Activated T-cell treated with anti-CD3 and anti-CD28 coated beads, Interleukin-2, amount 50 U/mL, for 72 hours (primary cell): ENCODE results near the gene SOWAHA. TPM values are rescaled to one million over a fixed set of nuclear protein-coding genes. Genes with fewer than 3 reads are reported as not detected.
"Not testable (repeated sequence)": the region's sequence is repeated elsewhere in the genome, so short reads cannot be mapped to it uniquely, and the experiment has no call there.

Experiments used
- ATAC-seq, 2 donors: fragments of 150-1000 bp; cut with Tn5 transposase; replicated peaks in 1 of 2; 2 replicates each; pipeline ENCODE4 v1.10.0; 2021; ENCODE audit warnings: moderate library complexity in 2 of 2, mild to moderate bottlenecking in 1 of 2
- DNase-seq, 2 donors: peaks; one replicate each; pipeline ENCODE4 v3.0.0; 2021 to 2022; ENCODE audit warnings: mixed read lengths in 1 of 2
- H3K27ac Mint-ChIP-seq: one replicate; pipeline ENCODE4 v1.8.0; 2022; ENCODE audit warnings: mild to moderate bottlenecking, moderate library complexity, mixed read lengths
- H3K27me3 Mint-ChIP-seq: one replicate; pipeline ENCODE4 v1.8.0; 2022; ENCODE audit warnings: low read depth, mixed read lengths
- H3K36me3 Mint-ChIP-seq, 2 donors: one replicate each; pipeline ENCODE4 v1.8.0; 2022; ENCODE audit warnings: mixed read lengths in 2 of 2, mild to moderate bottlenecking in 1 of 2; ENCODE audit not compliant: insufficient read depth in 2 of 2
- H3K4me1 Mint-ChIP-seq: one replicate; pipeline ENCODE4 v1.8.0; 2022; ENCODE audit warnings: low read depth, mixed read lengths
- H3K4me3 Mint-ChIP-seq, 2 donors: one replicate each; pipeline ENCODE4 v1.8.0; 2022; ENCODE audit warnings: mild to moderate bottlenecking in 2 of 2, mixed read lengths in 2 of 2, moderate library complexity in 2 of 2
- H3K9me3 Mint-ChIP-seq, 2 donors: one replicate each; pipeline ENCODE4 v1.8.0; 2022; ENCODE audit warnings: mixed read lengths in 2 of 2
- total RNA-seq, 2 donors: library from RNA; stranded (reverse); gene quantifications; one replicate each; pipeline ENCODE4 v1.2.3, GENCODE V29; 2022

The SOWAHA gene
- total RNA-seq, 2 donors from 2014 or later: not detected

DNA sequence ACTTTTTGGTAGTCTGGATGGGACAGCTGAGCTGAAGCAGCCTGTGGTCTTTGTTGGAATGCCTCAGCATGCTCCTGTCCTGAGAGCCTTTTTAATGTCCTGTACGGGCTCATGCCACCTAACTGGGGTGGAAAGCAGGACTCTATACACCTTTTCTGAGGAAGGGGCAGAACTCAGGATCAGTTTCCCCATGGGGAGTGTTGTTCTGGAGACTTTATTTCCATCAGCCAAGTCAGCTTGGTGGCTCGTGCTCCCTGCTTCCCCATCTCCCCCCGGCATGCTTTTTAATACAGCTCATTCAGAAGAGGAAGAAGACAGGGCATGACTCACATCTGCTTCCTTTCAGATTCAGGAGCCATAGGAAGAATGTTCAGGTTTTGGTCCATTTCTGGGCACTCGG is 31.0 kb upstream of the SOWAHA start:
- no peaks in the 10 kb centered on the region for H3K9me3 Mint-ChIP-seq
- H3K4me3 Mint-ChIP-seq: no peak overlapping the region
- no peak for DNase-seq
- H3K27me3 Mint-ChIP-seq: peaks cover 70% of the 10 kb centered on the region
- H3K36me3 Mint-ChIP-seq: peaks cover 0 to 2% of the 10 kb centered on the region in 2 donors
- no peak for ATAC-seq
- H3K27ac Mint-ChIP-seq: no peak overlapping the region
- peaks cover 5% of the 10 kb centered on the region for H3K4me1 Mint-ChIP-seq

GRCh38 chr5:132785365-132785764 is 27.7 kb upstream of the SOWAHA start:
- no peaks in the 10 kb centered on the region for H3K4me1 Mint-ChIP-seq
- DNase-seq (no peak), ATAC-seq (no peak)
- H3K9me3 Mint-ChIP-seq: no peaks in the 10 kb centered on the region
- no peak overlapping the region for H3K27ac Mint-ChIP-seq
- H3K27me3 Mint-ChIP-seq: peaks cover 45% of the 10 kb centered on the region
- no peaks in the 10 kb centered on the region for H3K36me3 Mint-ChIP-seq
- no peak overlapping the region for H3K4me3 Mint-ChIP-seq

DNA sequence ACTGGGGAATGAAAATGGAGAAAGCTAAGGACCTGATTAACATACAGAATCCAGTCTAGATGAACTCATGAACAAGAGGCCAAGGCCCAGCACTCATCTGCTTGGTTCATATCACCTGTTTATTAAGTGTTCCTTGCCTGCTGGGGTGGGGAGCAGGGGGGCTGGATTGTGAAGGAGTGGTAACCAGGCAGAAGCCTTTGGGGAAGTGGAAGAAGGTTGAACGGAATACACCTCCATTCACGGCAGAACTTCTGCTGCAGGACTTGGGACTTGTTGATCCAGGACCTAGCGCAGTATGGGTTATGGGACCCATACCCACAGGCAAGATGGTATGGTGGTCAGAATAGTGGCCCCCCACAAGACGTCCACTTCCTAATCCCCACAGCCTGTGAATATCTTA is 27.2 kb upstream of the SOWAHA start:
- ATAC-seq (no peak), DNase-seq (no peak)
- no peaks in the 10 kb centered on the region for H3K4me1 Mint-ChIP-seq
- peaks cover 44% of the 10 kb centered on the region for H3K27me3 Mint-ChIP-seq
- no peak overlapping the region for H3K27ac Mint-ChIP-seq
- no peaks in the 10 kb centered on the region for H3K36me3 Mint-ChIP-seq
- H3K4me3 Mint-ChIP-seq: no peak overlapping the region
- H3K9me3 Mint-ChIP-seq: no peaks in the 10 kb centered on the region

DNA sequence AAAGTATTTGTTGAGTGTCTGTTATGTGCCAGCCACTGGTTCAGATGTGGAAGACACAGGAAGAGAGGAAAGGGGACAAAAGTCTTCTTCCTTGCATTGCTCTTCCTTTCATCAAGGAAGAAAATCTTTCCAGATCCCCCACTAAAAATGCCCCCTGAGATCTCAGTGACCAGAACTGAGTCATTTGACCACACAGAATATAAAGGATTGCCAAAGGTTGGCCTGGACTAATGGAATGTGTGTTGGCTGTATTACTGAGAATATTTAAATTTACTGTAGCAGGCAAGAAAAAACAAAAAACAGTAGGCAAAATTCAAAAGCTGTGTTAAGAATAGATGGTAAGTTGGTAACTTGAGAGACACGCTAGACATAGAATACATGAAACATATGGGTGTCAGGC is 26.0 kb upstream of the SOWAHA start:
- Mint-ChIP-seq H3K9me3 (no peaks in the 10 kb centered on the region), H3K27ac (no peak overlapping the region), H3K4me3 (no peak overlapping the region), H3K36me3 (no peaks in the 10 kb centered on the region), H3K4me1 (no peaks in the 10 kb centered on the region), H3K27me3 (peaks cover 36% of the 10 kb centered on the region)
- no peak for ATAC-seq
- no peak for DNase-seq

DNA sequence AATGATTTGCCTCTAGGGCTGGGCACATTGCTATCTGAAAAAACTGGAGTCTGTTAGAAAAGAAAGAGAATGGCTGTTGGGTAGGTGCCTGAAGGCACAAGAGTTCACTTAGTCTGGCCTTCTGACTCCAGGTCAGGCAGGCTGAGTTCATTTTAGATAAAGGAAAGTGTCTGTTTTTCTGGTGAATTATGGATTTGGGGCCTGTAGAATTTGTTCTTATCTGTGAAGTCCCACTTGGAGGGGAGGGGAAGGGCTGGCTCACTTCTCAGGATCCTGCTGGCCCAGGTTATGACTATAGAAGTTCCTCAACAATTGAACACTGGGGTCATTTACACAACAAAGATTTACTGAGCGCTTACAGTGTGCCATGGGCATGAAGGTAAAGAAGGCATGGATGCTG is 24.6 kb upstream of the SOWAHA start:
- Mint-ChIP-seq H3K27ac (no peak overlapping the region), H3K4me1 (no peaks in the 10 kb centered on the region), H3K36me3 (no peaks in the 10 kb centered on the region), H3K27me3 (peaks cover 38% of the 10 kb centered on the region), H3K9me3 (no peaks in the 10 kb centered on the region), H3K4me3 (no peak overlapping the region)
- DNase-seq (no peak), ATAC-seq (no peak)

- Mint-ChIP-seq H3K4me3 (no peak overlapping the region), H3K4me1 (no peaks in the 10 kb centered on the region), H3K9me3 (no peaks in the 10 kb centered on the region), H3K36me3 (no peaks in the 10 kb centered on the region), H3K27me3 (peaks cover 38% of the 10 kb centered on the region), H3K27ac (no peak overlapping the region)
- ATAC-seq (no peak), DNase-seq (no peak)
Observed at GRCh38 chr5:132788990-132789886, 23.9 kb upstream of the SOWAHA start.

DNA sequence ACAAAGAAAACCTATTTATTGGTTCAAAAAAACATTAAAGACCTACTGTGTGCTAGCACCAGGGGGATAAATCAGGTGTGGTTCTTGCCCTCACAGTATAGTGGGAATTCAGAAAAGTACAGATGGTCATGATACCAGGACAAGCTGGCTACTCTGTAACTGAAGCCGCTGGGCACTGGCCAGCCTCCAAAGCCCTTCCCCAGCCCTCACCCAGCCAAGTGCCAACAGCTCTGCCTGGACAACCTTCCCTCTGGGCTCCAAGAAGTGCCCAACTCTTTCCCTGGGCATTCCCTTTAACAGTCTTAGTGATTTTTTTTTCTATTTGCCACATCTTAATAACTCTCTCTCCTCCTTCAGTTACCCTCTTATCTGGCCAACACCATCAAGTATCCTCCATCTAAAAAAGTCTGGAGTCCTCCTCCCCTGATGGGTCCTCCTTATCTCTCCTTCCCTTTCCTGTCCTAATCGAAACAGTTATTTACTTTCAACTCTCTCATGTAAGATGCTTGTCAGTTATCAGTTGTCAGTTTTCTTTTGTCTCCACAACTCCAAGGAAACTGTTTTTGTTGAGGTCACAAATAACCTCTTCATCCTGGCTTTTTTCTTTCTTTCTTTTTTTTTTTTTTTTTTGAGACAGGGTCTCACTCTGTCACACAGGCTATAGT is 22.8 kb upstream of the SOWAHA start:
- Mint-ChIP-seq H3K27ac (no peak overlapping the region), H3K27me3 (peaks cover 31% of the 10 kb centered on the region), H3K4me1 (no peaks in the 10 kb centered on the region), H3K9me3 (no peaks in the 10 kb centered on the region), H3K36me3 (no peaks in the 10 kb centered on the region), H3K4me3 (no peak overlapping the region)
- ATAC-seq (no peak), DNase-seq (no peak)

- Mint-ChIP-seq H3K4me3 (no peak overlapping the region), H3K4me1 (no peaks in the 10 kb centered on the region), H3K9me3 (no peaks in the 10 kb centered on the region), H3K36me3 (no peaks in the 10 kb centered on the region), H3K27me3 (peaks cover 24% of the 10 kb centered on the region), H3K27ac (no peak overlapping the region)
- ATAC-seq (no peak), DNase-seq (no peak)
Observed at GRCh38 chr5:132791026-132791425, 22.1 kb upstream of the SOWAHA start.

GRCh38 chr5:132797651-132798050 is 15.5 kb upstream of the SOWAHA start:
- H3K9me3 Mint-ChIP-seq: no peaks in the 10 kb centered on the region
- no peak for ATAC-seq
- peaks cover 43% of the 10 kb centered on the region for H3K27me3 Mint-ChIP-seq

GRCh38 chr5:132799392-132799791 is 13.7 kb upstream of the SOWAHA start:
- no peak for DNase-seq
- peaks cover 1 to 3% of the 10 kb centered on the region in 2 donors for H3K36me3 Mint-ChIP-seq
- no peaks in the 10 kb centered on the region for H3K9me3 Mint-ChIP-seq
- no peak for ATAC-seq
- no peaks in the 10 kb centered on the region for H3K4me1 Mint-ChIP-seq
- H3K27ac Mint-ChIP-seq: no peak overlapping the region
- H3K4me3 Mint-ChIP-seq: no peak overlapping the region
- peaks cover 55% of the 10 kb centered on the region for H3K27me3 Mint-ChIP-seq

More at GRCh38 chr5:132797651-132798050, 15.5 kb upstream of the SOWAHA start:
- no peak for DNase-seq
- no peak overlapping the region for H3K4me3 Mint-ChIP-seq
- no peaks in the 10 kb centered on the region for H3K36me3 Mint-ChIP-seq
- no peak overlapping the region for H3K27ac Mint-ChIP-seq
- no peaks in the 10 kb centered on the region for H3K4me1 Mint-ChIP-seq

GRCh38 chr5:132800545-132800944 is 12.6 kb upstream of the SOWAHA start:
- Mint-ChIP-seq H3K9me3 (no peaks in the 10 kb centered on the region), H3K27me3 (peaks cover 66% of the 10 kb centered on the region), H3K4me1 (no peaks in the 10 kb centered on the region), H3K4me3 (no peak overlapping the region), H3K27ac (no peak overlapping the region), H3K36me3 (peaks cover 3% of the 10 kb centered on the region in 2 donors)
- DNase-seq (no peak), ATAC-seq (no peak)

DNA sequence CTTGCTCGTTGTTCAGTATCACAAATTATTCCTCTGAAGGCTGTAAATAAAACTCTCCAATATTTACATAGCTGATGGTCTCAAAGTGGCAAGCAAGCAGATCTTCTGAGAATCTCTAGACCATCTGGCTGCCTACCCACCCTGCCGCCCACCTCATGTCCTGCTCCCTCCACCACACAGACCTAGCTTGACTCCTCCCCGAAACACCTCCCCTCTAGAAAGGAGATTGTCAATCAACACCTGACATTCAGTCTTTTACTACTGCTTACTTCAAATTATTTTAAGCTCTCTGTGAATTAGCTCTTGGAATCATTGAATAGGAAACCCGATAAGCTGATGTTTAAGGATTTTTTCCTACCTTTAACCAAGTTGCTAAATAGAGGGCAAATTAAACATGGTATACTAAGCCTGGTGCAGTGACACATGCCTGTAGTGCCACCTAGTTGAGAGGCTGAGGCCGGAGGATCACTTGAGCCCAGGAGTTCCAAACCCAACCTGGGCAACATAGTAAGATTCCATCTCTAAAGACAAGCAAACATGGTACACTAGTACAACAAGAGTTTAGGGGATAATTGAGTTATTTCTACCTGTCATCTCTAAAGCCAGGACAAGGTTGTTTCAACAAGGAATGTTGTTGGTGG is 10.9 kb upstream of the SOWAHA start:
- peaks cover 3% of the 10 kb centered on the region in 2 donors for H3K36me3 Mint-ChIP-seq
- no peak overlapping the region for H3K4me3 Mint-ChIP-seq
- H3K9me3 Mint-ChIP-seq: no peaks in the 10 kb centered on the region
- no peak for ATAC-seq
- DNase-seq: no peak
- H3K27ac Mint-ChIP-seq: no peak overlapping the region
- H3K4me1 Mint-ChIP-seq: peaks cover under 1% of the 10 kb centered on the region
- H3K27me3 Mint-ChIP-seq: peaks cover 71% of the 10 kb centered on the region

- H3K9me3 Mint-ChIP-seq, ATAC-seq, H3K4me1 Mint-ChIP-seq, H3K36me3 Mint-ChIP-seq, H3K27ac Mint-ChIP-seq, DNase-seq, H3K4me3 Mint-ChIP-seq: not testable (repeated sequence)
- peaks cover 73% of the 10 kb centered on the region for H3K27me3 Mint-ChIP-seq
Observed at GRCh38 chr5:132802685-132803066, 10.4 kb upstream of the SOWAHA start.
